Adrenal gland (tissue), 5 donors: Measurements from ENCODE around the gene ST3GAL3.

Experiments used
- CTCF ChIP-seq, 6 experiments: fragments of 450-650 bp in 4 of 6; fragments of 200-600 bp in 2 of 6; sonication (generic) in 1 of 6; IDR thresholded peaks; 1 replicate in 5 of 6; 2 replicates in 1 of 6; pipeline versions ENCODE4 v1.5.1 to v1.8.0; 2016 to 2021; ENCODE audit warnings: antibody characterized with exemption in 6 of 6, mild to moderate bottlenecking in 2 of 6, moderate library complexity in 1 of 6
- POLR2A ChIP-seq, 2 donors: fragments of 450-650 bp; IDR thresholded peaks; one replicate each; pipeline ENCODE4 v1.6.1; 2017; ENCODE audit warnings: antibody characterized with exemption in 2 of 2, mild to moderate bottlenecking in 2 of 2, moderate library complexity in 1 of 2
- donor health status: DM: no; HTN: no; CAD: no.

- TF ChIP-seq CTCF (IDR thresholded peaks at IDR 0.05) (no peak), POLR2A (IDR thresholded peaks at IDR 0.05) (no peak)
Measured at GRCh38 chr1:43779266-43779665, 71.9 kb downstream of the ST3GAL3 start.
